SK-N-SH (cell line): ENCODE data around the gene TCF3. TPM values are rescaled to one million over a fixed set of nuclear protein-coding genes. Genes with fewer than 3 reads are reported as not detected.
"Not testable (repeated sequence)": the region's sequence is repeated elsewhere in the genome, so short reads cannot be mapped to it uniquely, and the experiment has no call there.

Experiments used
- CTCF ChIA-PET: fragments of 300-600, 350-600 bp; formaldehyde crosslinking; extraction: SDS; loops from one replicate; lab custom pipeline; 2021; lab: Yijun Ruan, JAX
- POLR2A ChIA-PET: fragments of 350-600 bp; sonication (Branson Sonifier 250); formaldehyde crosslinking; extraction: SDS; loops from one replicate; lab custom pipeline; 2020; ENCODE audit warnings: antibody characterized with exemption, inconsistent platforms; lab: Yijun Ruan, JAX
- DNase-seq: peaks from one replicate; pipeline ENCODE4 v3.0.0; 2012
- H2AFZ ChIP-seq: fragments of 200-600 bp; sonication (generic); 2 replicates; pipeline ENCODE4 v1.8.1; 2016; ENCODE audit warnings: antibody characterized with exemption, mild to moderate bottlenecking, low read depth
- H3F3A ChIP-seq: fragments of 200-600 bp; sonication (generic); replicated peaks from 2 replicates; pipeline ENCODE3; 2016; ENCODE audit warnings: antibody characterized with exemption, mild to moderate bottlenecking; ENCODE audit not compliant: insufficient read depth
- H3K27ac ChIP-seq, 2 experiments: fragments of 200-500 bp in 1 of 2; fragments of 200-600 bp in 1 of 2; sonication (Bioruptor generic) in 1 of 2; sonication (generic), shearing (Covaris generic) in 1 of 2; 2 replicates each; pipeline versions ENCODE4 v1.5.1 to v1.6.1; 2014 to 2016; ENCODE audit warnings: low read depth in 2 of 2, inconsistent platforms in 1 of 2, low read length in 1 of 2, mild to moderate bottlenecking in 1 of 2, mixed read lengths in 1 of 2
- H3K27me3 ChIP-seq: fragments of 200-600 bp; sonication (generic), shearing (Covaris generic); 2 replicates; pipeline ENCODE4 v1.6.1; 2016; ENCODE audit warnings: mixed run types; ENCODE audit not compliant: insufficient read depth
- H3K36me3 ChIP-seq, 2 experiments: fragments of 200-500 bp in 1 of 2; fragments of 200-600 bp in 1 of 2; sonication (Bioruptor generic) in 1 of 2; sonication (generic) in 1 of 2; replicated peaks in 1 of 2; 2 replicates each; pipeline versions ENCODE3 to v1.5.1; 2014 to 2016; ENCODE audit warnings: low read length in 1 of 2, mild to moderate bottlenecking in 1 of 2; ENCODE audit not compliant: insufficient read depth in 2 of 2, control insufficient read depth in 1 of 2
- H3K4me1 ChIP-seq, 2 experiments: fragments of 200-500 bp in 1 of 2; fragments of 200-600 bp in 1 of 2; sonication (Bioruptor generic) in 1 of 2; sonication (generic), shearing (Covaris generic) in 1 of 2; 2 replicates each; pipeline versions ENCODE4 v1.5.1 to v1.6.1; 2014 to 2016; ENCODE audit warnings: low read depth in 1 of 2, low read length in 1 of 2, mixed run types in 1 of 2; ENCODE audit not compliant: insufficient read depth in 2 of 2, control insufficient read depth in 1 of 2
- H3K4me2 ChIP-seq: fragments of 200-600 bp; sonication (generic), shearing (Covaris generic); 2 replicates; pipeline ENCODE4 v1.6.1; 2017; ENCODE audit warnings: mixed run types
- H3K4me3 ChIP-seq, 2 experiments: fragments of 200-500 bp in 1 of 2; fragments of 200-600 bp in 1 of 2; sonication (Bioruptor generic) in 1 of 2; sonication (generic), shearing (Covaris generic) in 1 of 2; 2 replicates each; pipeline versions ENCODE4 v1.5.1 to v1.8.1; 2014 to 2016; ENCODE audit warnings: low read depth in 2 of 2, inconsistent platforms in 1 of 2, low read length in 1 of 2, mild to moderate bottlenecking in 1 of 2, mixed read lengths in 1 of 2, moderate library complexity in 1 of 2
- H3K79me2 ChIP-seq: fragments of 200-600 bp; sonication (generic); 2 replicates; pipeline ENCODE4 v1.8.1; 2017; ENCODE audit warnings: mild to moderate bottlenecking; ENCODE audit not compliant: insufficient read depth
- H3K9ac ChIP-seq: fragments of 200-600 bp; sonication (generic); 2 replicates; pipeline ENCODE4 v1.6.1; 2017; ENCODE audit warnings: mixed run types
- H3K9me2 ChIP-seq: fragments of 200-600 bp; sonication (generic); 2 replicates; pipeline ENCODE4 v1.6.1; 2017; ENCODE audit warnings: mixed run types
- H3K9me3 ChIP-seq: fragments of 200-600 bp; sonication (generic); 2 replicates; pipeline ENCODE4 v1.6.1; 2017; ENCODE audit warnings: mixed run types, mild to moderate bottlenecking, moderate library complexity
- H4K20me1 ChIP-seq: fragments of 200-600 bp; sonication (generic); 2 replicates; pipeline ENCODE4 v1.6.1; 2017; ENCODE audit warnings: mild to moderate bottlenecking, mixed run types; ENCODE audit not compliant: insufficient read depth
- CTCF ChIP-seq: fragments of 200-600 bp; sonication (generic); IDR thresholded peaks from 2 replicates; pipeline ENCODE4 v1.6.1; 2017; ENCODE audit warnings: antibody characterized with exemption, mild to moderate bottlenecking, moderate library complexity
- JUND ChIP-seq: IDR thresholded peaks from 2 replicates; pipeline ENCODE4 v1.4.0; 2012
- MEF2A ChIP-seq: IDR thresholded peaks from 2 replicates; pipeline ENCODE4 v1.4.0; 2012; ENCODE audit warnings: low read depth, borderline replicate concordance
- NFIC ChIP-seq: IDR thresholded peaks from 2 replicates; pipeline ENCODE4 v1.4.0; 2012; ENCODE audit warnings: borderline replicate concordance
- NRF1 ChIP-seq: IDR thresholded peaks from 2 replicates; pipeline ENCODE4 v1.6.1; 2012; ENCODE audit warnings: low read depth, mild to moderate bottlenecking, low read length
- PBX3 ChIP-seq: IDR thresholded peaks from 2 replicates; pipeline ENCODE4; 2012
- POLR2AphosphoS5 ChIP-seq: IDR thresholded peaks from 2 replicates; pipeline ENCODE4 v1.6.1; 2012; ENCODE audit warnings: low read depth, low read length
- REST ChIP-seq: IDR thresholded peaks from 2 replicates; pipeline ENCODE4 v1.6.1; 2012; ENCODE audit warnings: mild to moderate bottlenecking, low read depth, low read length, moderate library complexity
- TAF1 ChIP-seq: IDR thresholded peaks from 2 replicates; pipeline ENCODE4 v1.6.1; 2012; ENCODE audit warnings: low read depth, mild to moderate bottlenecking, low read length, moderate library complexity, borderline replicate concordance
- TCF12 ChIP-seq: IDR thresholded peaks from 2 replicates; pipeline ENCODE4 v1.4.0; 2012
- USF1 ChIP-seq: IDR thresholded peaks from 2 replicates; pipeline ENCODE4 v1.4.0; 2012; ENCODE audit warnings: low read depth, borderline replicate concordance
- WGBS: methylation state at CpG from one replicate; pipeline ENCODE4 v1.1.6; 2017; ENCODE audit warnings: low lambda C conversion rate; 5-methylcytosine and 5-hydroxymethylcytosine counted together
- polyA plus RNA-seq, 3 experiments: library from polyadenylated mRNA; depleted of rRNA; stranded (reverse); fragments of >200 nt; gene quantifications; 2 replicates each; pipeline ENCODE4 v1.2.3, GENCODE V29; 2012

Gene TCF3
- polyA plus RNA-seq, 1 of the 3 experiments (the other 2 are of a cell fraction) = 104 TPM

GRCh38 chr19:1671716-1672037, 19.3 kb upstream of the TCF3 start:
- Histone ChIP-seq H3K9me2 (no peaks in the 10 kb centered on the region), H3K4me2 (peak overlapping the region; percentile 74; the same call in 1 of the 2 replicates), H3K4me3 (peak overlapping the region in 1 of 2 experiments; percentile 48; a peak in 1 of 4 replicates), H2AFZ (no peak overlapping the region), H3K9ac (no peak overlapping the region), H3K4me1 (peaks cover 0 to 5% of the 10 kb centered on the region in 2 experiments; a peak in 2 of 4 replicates), H3K27ac (no peak overlapping the region), H3K79me2 (no peaks in the 10 kb centered on the region), H4K20me1 (no peaks in the 10 kb centered on the region), H3K9me3 (no peaks in the 10 kb centered on the region), H3K27me3 (peaks cover 54% of the 10 kb centered on the region)
- CTCF ChIA-PET = interaction anchor here (0.8 to 8.4 kb wide), 52 partner anchors 9 to 385 kb away, joined by 3 to 128 read pairs (median 8); partner anchors contain the start of genes TCF3 and UQCR11
- 15% methylated on average over 11 of the region's 17 CpGs for WGBS
- TF ChIP-seq CTCF (no peak), MEF2A (no peak), USF1 (no peak), REST (no peak), TAF1 (no peak), PBX3 (no peak), NFIC (no peak), NRF1 (no peak), POLR2AphosphoS5 (no peak), JUND (no peak), TCF12 (no peak)
- TF ChIP-seq, all 33 proteins: peak for 0
- no peak for DNase-seq
- H3K36me3 ChIP-seq = no peaks in the 10 kb centered on the region
- H3F3A ChIP-seq = peaks cover 12% of the 10 kb centered on the region
- POLR2A ChIA-PET = no interaction called here

- H3K79me2 ChIP-seq, H3K36me3 ChIP-seq, POLR2A ChIA-PET, H3K27ac ChIP-seq, H3K9me2 ChIP-seq, H3K4me2 ChIP-seq, H3K4me3 ChIP-seq, DNase-seq, H2AFZ ChIP-seq, H3K9ac ChIP-seq, H4K20me1 ChIP-seq, H3K9me3 ChIP-seq, H3K4me1 ChIP-seq: not testable (repeated sequence)
- 31% methylated on average over 14 of the region's 14 CpGs for WGBS
- CTCF ChIA-PET = interaction anchor here (0.6 to 8.4 kb wide), 14 partner anchors 8 to 166 kb away, joined by 3 to 128 read pairs (median 13); partner anchors contain the start of gene TCF3
- Histone ChIP-seq H3K27me3 (peaks cover 45% of the 10 kb centered on the region), H3F3A (peaks cover 12% of the 10 kb centered on the region)
Observed at GRCh38 chr19:1670747-1671146, 18.3 kb upstream of the TCF3 start.
